H1 (cell line): Measurements from ENCODE around the gene MAGI2. TPM values are rescaled to one million over a fixed set of nuclear protein-coding genes. Genes with fewer than 3 reads are reported as not detected.

Experiments
- ASH2L ChIP-seq: fragments of 200-600, 300-600 bp; sonication (generic); IDR thresholded peaks from one replicate; pipeline ENCODE4 v1.7.1; 2017; ENCODE audit warnings: low read length
- CTBP2 ChIP-seq: IDR thresholded peaks from 2 replicates; pipeline ENCODE4 v1.7.0; 2011; ENCODE audit warnings: borderline replicate concordance, mild to moderate bottlenecking, moderate library complexity, mixed read lengths, low read length; ENCODE audit not compliant: insufficient read depth, insufficient read length
- EP300 ChIP-seq, 2 experiments: IDR thresholded peaks; 1 replicate in 1 of 2; 2 replicates in 1 of 2; pipeline ENCODE4 v1.6.1; 2011 to 2012; ENCODE audit warnings: low read depth in 2 of 2, low read length in 2 of 2, mild to moderate bottlenecking in 2 of 2, borderline replicate concordance in 1 of 2, inconsistent platforms in 1 of 2, moderate library complexity in 1 of 2
- JUN ChIP-seq: IDR thresholded peaks from 2 replicates; pipeline ENCODE4 v1.6.1; 2011; ENCODE audit warnings: low read depth, mild to moderate bottlenecking, improper control_type of control experiment, low read length
- NRF1 ChIP-seq: IDR thresholded peaks from 2 replicates; pipeline ENCODE4 v1.6.1; 2011; ENCODE audit warnings: mild to moderate bottlenecking, low read depth, low read length, improper control_type of control experiment
- PHF8 ChIP-seq: fragments of 200-600 bp; sonication (generic); conservative IDR thresholded peaks from 2 replicates; pipeline ENCODE4 v1.7.1; 2012; ENCODE audit warnings: low read depth, mild to moderate bottlenecking, inconsistent platforms, low read length, moderate library complexity
- RAD21 ChIP-seq, 2 experiments: IDR thresholded peaks in 1 of 2; conservative IDR thresholded peaks in 1 of 2; 2 replicates each; pipeline ENCODE4 v1.6.1; 2011; ENCODE audit warnings: low read depth in 2 of 2, low read length in 2 of 2, improper control_type of control experiment in 1 of 2, inconsistent platforms in 1 of 2, mild to moderate bottlenecking in 1 of 2, moderate library complexity in 1 of 2
- RBBP5 ChIP-seq: IDR thresholded peaks from 2 replicates; pipeline ENCODE4 v1.7.1; 2012; ENCODE audit warnings: low read depth, mild to moderate bottlenecking, inconsistent platforms, low read length, moderate library complexity, borderline replicate concordance
- SP1 ChIP-seq: IDR thresholded peaks from 2 replicates; pipeline ENCODE4 v1.6.1; 2011; ENCODE audit warnings: low read depth, low read length
- TBP ChIP-seq: IDR thresholded peaks from 2 replicates; pipeline ENCODE4 v1.6.1; 2011; ENCODE audit warnings: low read depth, low read length, improper control_type of control experiment
- USF2 ChIP-seq: IDR thresholded peaks from 2 replicates; pipeline ENCODE4 v1.6.1; 2011; ENCODE audit warnings: low read length, improper control_type of control experiment
- YY1 ChIP-seq: IDR thresholded peaks from 2 replicates; pipeline ENCODE4 v1.6.1; 2011; ENCODE audit warnings: low read depth, mild to moderate bottlenecking, low read length
- polyA plus RNA-seq, 7 experiments: library from polyadenylated mRNA; depleted of rRNA in 3 of 7; stranded (reverse) in 5 of 7; unstranded in 2 of 7; fragments of >200 nt in 5 of 7; fragments of 200-250 nt in 2 of 7; gene quantifications; 1 replicate in 5 of 7; 2 replicates in 1 of 7; 4 replicates in 1 of 7; pipeline versions ENCODE4 v1.2.1 to v1.2.3, GENCODE V29; 2011 to 2013; ENCODE audit warnings: missing spikeins in 2 of 7, mixed read lengths in 2 of 7
- total RNA-seq: library from RNA; stranded (reverse); fragmentation: NEBNext Ultra II Directional; extraction: Animal tissue kit (Norgen Biotek cat#: 25700); gene quantifications from 2 replicates; pipeline ENCODE4 v1.2.1, GENCODE V29; 2021

Gene MAGI2
- total and polyA plus RNA-seq, 2 of the 8 experiments (the other 6 are each of a cell fraction or from before 2014, with no cell fraction given) = 6.0 to 27.3 TPM

GRCh38 chr7:78770422-78771410, 682.8 kb downstream of the MAGI2 start (continued):
- peak; percentile 97 for TF ChIP-seq ASH2L
- peak; percentile 47; the same call in 1 of the 2 replicates for TF ChIP-seq USF2
- no peak for TF ChIP-seq SP1
- no peak for TF ChIP-seq JUN
- 0 out of 2 replicates have a peak, but pooled peaks have one; percentile 15 for TF ChIP-seq PHF8
- peak; percentile 79; the same call in 1 of the 2 replicates for TF ChIP-seq RBBP5
- no peak for TF ChIP-seq EP300 (IDR thresholded peaks at IDR 0.05; ENCODE audit: borderline replicate concordance in 1 of 2, low read depth in 2 of 2, low read length in 2 of 2)
- no peak; the same call in 1 of the 2 replicates for TF ChIP-seq TBP
- TF ChIP-seq NRF1 = no peak
- TF ChIP-seq RAD21 (IDR thresholded peaks at IDR 0.05 in 1 of 2, conservative IDR thresholded peaks at IDR 0.05 in 1 of 2; ENCODE audit: low read depth in 2 of 2, low read length in 2 of 2) = peak; percentile 24 to 26; a peak in 2 of 4 replicates
- TF ChIP-seq CTBP2 = peak; percentile 69
- peak; percentile 45 for TF ChIP-seq YY1
